Bone marrow (tissue), 2 donors: ENCODE data around the gene TIMM17B.

Source experiments
- DNase-seq, 2 donors: peaks; one replicate each; lab custom pipeline; 2025; lab: John Stamatoyannopoulos, UW

Gene TIMM17B

DNA sequence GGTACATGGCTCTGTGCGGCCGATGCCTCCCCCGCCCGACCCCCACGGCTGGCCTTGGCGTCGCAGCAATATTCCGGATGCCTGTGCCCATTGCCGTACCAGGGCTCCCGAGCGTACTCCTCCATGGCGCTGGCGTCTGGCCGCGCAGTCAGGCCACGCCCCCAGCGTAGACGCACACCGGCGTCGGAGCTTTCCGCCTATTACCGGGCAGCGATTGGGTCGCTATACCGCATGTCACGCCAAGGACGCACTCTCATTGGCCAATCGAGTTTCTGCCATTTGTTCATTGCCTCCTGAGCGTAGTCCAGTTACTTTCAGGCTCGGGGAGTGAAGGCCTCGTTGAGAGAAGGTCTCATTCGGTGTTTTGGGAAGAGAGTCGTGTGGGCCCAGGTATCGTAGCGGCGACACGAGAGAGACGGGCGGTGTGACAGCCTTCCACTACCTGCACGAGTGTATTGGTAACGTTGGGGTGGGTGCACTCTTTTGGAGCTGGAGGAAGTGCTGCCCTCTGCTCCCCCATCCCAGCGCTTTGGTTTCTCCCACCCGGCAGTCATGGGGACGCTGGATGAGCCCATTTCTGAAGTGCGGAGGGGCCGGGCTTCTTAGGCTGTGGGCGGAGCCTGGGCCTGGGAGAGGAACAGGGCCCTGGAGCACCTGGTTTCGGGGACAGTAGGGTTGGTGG, at the start of gene TIMM17B, which contains the start of gene PQBP1:
TIMM17B (minus strand) TSS at position 144 of the 682 bp plus-strand sequence; CDS start at position 125, 19 bp downstream.
PQBP1 (plus strand) TSS at position 306 of the 682 bp plus-strand sequence. CDS start 580 bp downstream, outside the sequence.
- peak; percentile 67 to 76 for DNase-seq

DNA sequence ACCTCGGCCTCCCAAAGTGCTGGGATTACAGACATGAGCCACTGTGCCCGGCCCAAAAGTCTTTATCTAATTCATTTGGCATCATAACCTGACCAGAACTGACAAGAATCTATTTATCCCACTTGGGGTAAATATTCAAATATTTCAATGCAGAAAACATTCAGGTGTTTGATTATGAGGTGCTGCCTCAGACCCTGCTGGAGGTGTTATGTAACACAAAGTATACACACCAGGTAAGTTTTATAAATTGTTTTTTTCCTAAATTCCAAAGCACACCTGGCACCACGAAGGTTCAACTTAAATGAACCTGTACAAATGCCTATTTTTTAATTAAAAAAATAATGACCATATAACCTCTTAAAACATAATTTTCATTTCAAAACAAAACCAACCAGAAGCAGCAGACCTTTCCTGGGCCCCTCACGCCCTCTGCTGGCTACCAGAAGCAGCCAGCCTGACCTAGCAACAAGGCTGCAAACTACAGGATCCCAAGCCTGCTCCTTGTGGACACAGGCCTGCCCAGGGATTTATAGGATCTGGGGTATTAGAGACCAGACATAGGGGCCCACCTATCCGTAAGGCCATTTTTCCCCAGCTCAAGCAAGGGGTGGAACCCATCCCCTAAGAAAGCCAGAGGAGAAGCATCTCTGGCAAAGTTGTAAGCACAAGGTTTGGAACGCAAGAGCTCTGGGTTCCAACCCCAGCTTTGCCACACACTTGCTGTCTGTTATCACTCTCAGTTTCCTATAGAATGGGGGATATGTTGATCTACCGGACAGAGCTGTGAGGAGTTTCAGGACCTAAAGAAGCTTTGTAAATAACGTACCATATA, 48.2 kb upstream of the TIMM17B start:
- no peak for DNase-seq

DNA sequence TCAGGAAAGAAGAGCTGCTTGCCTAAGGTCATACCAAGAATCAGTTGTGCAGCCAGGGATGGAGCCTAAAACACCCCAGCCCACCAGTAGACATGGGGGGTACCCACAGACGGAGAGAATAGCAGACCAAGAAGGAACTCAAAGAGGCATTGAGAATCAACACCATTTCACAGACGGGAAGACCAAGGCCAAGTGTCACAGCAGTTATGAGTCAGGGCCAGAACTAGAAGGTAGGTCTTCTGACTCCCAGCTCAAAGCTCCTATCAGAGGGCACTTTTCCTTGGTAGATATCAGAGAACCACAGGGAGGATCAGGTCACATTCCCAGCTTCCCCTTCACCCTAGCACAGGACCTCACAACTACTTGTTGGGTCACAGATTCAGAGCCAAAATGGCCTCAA, 45.3 kb upstream of the TIMM17B start:
- no peak for DNase-seq

DNA sequence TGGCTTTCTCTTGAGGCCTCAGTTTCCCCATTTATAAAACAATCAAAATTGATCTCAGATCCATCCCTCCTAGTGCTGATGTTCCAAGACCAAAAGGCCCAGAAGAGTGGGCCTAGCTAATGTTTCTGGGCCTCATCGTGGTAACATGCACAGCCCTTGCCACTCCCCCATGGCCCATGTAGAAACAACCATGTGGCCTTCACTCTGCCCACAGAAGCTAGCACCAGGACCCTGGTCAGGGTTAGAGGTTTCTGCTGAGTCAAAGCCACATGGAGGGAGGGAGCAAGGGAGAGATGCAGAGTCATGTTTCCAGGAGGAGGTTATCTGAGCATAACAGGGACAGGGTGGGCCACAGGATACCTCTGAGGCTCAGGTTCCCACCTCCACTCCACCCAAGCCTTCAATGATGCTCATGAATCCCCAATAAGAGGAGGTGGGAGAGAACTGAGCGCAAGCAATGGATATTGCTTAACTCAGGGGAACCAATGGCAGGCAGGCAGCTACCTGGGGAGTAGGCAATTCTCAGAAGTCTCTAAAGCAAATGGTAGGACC, 42.9 kb upstream of the TIMM17B start:
- DNase-seq, result no peak

DNA sequence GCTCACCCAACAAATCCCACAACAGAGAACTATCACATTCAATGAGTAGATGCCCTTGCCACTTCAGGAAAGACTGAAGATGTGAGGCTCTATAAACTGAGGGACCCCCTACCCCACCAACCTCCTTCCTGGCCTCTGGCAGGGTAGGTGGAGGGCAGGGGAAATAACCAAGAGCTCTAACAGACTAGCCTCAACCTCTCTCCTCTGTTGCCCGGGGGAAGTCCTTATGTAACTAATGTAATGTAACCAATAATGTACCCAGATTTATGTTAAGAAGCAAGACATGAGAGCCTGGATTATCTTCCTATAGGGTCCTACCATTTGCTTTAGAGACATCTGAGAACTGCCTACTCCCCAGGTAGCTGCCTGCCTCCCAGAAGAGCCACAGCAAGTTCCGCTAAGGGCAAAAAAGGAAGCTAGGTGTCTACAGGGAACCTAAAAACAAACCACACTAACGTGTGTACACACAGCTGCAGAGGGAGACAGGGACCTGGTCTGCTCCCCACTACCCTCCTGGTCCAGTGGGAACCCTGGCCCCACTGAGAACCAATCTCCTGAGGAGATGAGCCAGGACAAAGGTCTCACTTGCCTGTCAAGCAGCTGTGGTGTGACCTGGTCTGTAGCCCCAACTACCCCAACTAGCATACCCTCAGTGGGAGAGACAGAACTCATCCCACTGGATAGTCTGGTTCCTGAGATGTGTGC, 42.1 kb upstream of the TIMM17B start:
- DNase-seq, result no peak

DNA sequence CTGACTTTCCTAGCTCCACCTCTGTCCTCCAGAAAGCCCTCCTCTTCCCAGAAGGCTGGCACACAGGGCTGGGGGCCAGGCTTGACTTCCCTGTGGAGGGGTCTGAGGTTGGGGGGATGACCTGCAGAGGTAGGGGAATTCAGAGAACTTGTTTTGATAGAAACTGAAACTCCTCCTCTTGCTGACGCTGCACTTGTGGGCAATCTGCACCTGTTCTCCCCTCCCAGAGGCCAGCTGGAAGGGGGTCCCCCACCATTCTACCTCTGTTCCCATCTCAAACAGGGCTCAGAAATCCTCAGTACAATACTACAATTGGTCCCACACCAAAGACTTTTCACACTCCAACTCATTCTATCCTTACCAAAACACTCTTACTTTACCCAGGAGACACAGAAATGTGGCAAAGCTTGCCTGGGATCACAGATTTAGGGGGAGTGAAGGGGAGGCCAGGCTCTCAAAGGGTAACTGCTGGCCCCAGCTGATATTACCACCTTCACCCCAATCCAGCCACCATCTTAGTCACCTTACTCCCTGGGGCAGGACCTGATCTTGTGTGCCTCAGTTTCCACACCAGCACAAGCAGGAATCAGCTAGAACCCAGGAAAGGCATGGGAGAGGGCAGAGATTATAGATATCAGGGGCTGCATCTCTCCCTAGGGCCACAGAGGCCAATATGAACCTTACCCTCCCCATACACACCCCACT, 41.3 kb upstream of the TIMM17B start:
- no peak for DNase-seq

DNA sequence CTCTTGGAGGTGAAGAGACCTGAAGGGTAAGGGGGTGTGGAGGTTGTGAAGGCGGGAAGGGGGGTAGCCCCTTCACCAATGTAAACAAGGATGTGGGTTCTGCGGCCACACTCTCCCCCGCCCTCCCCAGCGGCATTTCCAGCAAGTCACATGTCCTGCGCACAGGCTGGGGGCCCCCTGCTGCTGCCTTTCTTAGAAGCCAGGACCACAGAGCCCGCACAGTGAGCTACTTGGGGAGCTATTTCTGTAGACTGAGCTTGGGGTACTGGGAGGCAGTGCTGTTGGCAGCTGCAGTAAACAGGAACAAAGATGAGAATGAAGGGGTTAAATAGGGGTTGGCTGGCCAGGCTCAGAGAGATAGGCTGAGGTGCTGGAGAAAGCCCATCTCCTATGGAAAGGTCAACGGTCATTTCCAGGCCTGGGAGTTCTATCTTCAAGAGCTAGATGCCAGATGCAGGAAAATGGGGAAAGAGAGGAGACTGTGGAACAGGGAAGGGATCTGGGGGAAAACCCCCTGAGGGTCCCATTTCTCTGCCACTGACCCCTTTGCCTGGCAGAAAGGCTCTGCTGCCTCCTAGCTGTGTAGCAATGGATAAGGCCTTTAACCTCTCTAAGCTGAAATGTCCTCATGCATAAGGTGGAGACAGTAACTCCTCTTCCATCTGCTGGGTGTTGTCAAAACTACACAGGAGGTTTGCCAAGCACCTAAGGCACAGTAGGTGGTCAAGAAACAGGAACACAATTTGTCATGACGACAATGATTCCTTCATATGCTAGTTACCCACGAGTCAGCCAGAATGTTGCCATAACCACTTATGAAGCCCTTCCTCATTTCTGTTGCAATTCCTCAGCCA, 39.7 kb upstream of the TIMM17B start:
- DNase-seq, result peak; percentile 15 to 55

DNA sequence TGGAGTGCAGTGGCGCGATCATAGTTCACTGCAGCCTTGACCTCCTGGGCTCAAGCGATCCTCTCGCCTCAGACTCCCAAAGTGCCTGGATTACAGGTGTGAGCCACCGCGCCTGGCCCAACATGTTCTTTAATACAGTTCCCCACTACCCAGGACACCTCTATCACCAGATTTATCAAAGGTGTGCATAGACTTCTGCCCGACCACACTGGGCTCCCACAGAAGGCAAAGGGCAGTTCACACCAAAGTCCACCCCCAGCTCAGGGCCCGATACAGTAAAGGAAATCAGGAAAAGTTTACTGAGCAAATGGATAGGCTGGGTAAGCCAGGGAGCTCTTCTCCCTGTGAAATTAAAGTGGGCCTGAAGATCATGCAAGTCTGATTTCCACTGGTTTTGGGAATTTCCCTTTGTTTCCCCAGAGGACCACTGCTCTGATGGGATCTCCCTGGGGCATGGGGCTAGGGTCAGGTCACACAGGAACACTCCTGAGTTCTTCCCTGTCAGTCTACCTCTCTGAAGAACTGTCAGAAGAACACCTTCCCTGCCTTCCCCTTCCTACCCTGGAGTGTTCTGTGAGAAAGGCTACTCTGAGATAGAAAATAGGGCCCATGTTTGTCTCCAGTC, 39.0 kb upstream of the TIMM17B start:
- DNase-seq, result no peak

DNA sequence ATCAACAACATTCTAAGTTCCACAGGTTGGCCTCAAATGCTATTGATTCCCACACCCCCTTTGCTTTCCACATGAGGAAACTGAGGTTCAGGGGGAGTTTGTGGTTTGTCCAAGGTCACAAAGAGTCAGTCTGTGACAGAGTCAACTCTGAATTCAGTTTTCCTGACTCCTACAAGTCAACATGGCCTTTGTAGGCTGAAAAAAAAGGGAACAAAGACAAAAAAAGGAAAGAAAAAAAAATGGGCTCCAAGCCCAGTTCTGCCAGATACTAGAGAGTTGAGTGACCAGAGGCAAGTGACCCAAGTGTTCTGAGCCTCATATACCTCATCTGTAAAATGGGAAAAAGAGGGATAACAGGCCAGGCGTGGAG, 37.7 kb upstream of the TIMM17B start:
- DNase-seq, result no peak

DNA sequence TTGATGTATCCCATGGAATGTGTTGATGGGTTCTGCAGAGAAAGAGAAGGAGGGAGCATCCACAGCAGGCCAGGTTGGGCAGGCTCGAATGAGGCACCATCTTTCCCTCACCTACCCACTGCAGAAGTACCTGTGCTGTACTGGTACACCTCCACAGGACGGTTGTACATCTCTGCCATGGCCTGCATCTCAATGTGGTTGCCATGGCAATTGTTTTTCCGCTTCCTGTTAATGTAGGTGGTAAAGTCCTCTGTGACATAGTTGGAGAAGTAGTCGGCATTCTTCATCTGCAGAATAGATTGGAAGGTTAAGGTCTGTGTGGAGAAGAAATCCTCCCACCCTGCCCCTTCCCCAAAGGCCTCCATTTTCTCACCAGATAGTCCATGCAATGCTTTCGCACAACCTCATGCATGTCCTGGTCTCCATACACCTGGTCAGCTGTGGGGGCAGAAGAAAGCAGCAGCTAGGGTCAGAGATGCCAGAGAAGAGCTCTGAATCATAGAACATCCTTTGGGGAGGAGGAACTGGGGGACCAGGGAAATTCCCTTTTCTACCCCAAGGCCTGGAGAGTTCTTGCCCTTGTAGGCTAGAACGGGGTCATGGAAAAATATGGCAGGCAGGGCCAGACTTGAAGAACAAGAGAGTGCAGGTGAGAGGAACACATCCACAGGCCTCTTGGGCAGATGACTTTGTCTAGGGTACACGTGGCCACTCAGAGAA, 37.2 kb upstream of the TIMM17B start:
- no peak for DNase-seq

DNA sequence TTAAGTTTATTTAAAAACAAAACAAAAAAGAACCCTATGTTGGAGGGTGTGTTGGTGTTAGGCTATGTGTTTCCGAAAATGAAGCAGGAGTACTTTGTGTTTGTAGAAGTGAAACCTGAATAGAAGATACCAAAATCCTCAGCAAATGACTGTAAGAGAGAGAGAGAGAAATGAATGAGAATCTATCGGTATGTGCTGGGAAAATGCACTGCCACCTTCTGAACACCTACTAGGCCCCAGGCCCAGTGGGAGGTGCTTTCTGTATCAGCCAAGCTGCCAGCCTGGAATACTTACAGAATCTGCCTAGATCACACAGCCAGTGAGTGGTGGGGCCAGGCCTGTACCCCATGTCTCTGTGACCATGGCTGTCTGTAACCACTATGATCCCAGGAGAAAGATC, 36.2 kb upstream of the TIMM17B start:
- DNase-seq, result no peak

DNA sequence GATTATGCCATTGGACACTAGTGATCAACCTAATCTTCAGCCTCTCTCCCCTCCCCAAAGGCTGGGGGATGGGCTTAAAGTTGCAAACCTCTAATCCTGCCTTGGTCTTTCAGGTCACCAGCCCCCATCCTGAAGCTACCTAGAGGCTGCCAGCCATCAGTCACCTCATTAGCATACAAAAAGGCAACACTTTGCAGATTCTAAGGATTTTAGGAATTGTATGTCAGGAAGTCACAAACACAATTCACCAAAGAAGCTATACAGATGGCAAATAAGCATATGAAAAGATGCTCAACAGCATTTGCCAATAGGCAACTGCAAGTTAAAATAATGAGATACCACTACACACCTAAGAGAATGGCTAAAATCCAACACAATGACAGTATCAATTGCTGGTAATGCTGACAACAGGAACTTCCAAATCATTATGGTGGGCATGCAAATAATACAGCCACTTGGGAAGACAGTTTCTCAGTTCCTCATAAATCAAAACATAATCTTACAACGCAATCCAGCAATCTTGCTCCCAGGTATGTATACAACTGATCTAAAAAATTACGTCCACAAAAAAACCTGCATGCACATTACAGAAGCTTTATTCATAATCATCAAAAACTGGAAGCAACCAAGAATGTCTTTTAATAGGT, 30.3 kb upstream of the TIMM17B start:
- no peak for DNase-seq

DNA sequence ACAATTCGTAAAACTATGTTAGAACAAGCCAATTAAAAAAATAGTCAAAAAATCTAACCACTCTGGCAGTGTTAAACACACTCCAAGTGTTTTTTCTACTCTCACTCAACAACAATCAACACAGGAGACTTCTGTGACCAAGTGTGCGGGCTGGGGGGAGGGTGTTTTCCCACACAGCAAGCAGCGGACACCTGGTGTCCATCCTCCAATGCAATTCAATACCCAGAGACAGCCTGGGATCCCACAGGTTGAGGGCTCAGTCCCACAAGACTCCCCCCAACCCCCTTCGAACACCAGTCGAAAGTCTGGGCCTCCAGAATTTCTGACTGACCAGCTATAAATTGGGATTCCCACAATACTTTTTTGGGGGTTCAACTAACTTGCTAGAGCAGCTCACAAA, 29.6 kb upstream of the TIMM17B start:
- DNase-seq, result no peak

DNA sequence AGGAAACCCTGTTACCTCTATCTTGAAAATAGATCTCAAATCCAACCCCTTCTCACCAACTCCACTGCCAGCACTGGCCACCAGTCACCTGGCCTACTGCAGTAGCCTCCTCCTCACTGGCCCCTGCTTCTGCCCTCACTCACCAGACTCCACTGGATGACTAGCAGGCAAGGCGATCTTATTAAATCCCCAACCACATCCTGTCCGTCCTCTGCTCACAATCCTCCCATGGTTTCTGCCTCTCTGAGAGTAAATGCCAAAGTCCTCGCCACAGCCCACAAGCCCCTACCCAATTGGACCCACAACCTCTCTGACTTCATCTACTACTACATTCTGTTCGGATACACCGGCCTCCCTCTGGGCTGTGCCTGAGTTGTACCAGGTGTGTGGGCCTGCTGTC, 26.7 kb upstream of the TIMM17B start:
- DNase-seq, result no peak

DNA sequence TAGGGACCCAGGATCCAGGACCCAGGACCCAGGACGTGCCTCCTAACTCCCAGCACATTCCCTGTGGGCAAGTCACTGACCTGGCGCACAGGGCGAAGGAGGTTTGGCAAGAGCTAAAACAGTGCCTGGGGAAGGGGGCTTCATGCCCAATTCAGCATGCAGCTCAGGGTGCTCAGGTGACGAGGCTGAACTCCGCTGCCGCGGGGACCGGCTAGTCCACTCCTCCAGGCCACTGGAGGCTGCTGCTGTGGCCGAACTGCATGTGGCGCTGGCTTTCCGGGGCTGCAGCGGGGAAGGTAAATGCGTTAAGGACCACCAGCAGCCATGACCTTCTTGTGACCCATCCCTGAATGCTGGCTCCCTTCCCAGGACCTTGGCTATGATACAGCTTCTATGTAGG, 26.2 kb upstream of the TIMM17B start:
- DNase-seq, result no peak

DNA sequence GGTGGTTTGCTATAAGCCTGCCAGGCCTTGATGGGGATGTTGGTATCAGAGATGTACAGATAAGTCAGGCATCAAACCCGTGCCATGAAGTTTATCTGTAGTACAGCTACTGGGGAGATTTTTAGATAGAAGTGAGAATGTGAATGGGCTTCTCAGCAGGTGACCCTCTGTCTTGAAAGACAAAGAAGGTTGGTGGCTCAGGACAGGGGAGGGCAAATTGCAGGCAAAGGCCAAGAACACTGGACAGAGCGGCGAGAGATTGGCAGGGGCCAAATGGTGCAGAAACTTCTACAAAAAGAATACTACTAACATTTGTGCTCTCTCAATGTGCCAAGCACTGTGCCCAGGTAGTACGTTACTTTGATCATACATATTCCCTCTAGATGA, 23.1 kb upstream of the TIMM17B start:
- DNase-seq, result no peak

DNA sequence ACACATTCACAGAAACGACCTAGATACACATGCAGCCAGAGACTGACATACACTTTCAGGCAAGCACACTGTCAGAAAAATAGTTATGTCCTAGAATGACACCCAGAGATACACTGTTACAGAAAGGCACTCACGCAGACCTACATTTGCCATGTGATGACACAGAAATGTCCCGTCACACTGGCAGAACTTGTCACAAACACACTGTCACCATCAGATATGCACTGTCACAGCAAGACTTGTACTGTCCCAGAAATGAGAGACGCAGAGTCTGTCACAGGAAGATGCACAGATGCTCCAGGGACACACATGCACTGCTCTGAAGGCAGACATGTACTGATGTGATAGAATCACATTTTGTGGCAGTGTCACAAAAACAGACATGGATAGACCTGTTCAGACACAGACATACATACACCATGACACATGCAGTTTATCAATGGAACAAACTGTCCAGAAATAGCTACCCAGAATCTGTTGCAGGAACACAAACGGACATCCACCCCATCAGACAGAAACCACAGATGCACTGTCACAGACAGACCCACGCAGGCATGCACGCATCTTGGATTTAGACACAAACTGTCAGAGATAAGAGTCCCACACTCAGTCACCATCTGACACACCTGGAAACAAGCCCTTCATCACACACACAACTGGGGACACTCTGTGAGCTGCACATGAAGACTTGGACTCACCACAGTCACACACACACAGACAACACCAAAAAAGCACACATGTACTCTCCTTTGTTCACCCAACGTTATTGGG, 22.6 kb upstream of the TIMM17B start:
- peak in 1 of 2 donors; percentile 3 for DNase-seq

DNA sequence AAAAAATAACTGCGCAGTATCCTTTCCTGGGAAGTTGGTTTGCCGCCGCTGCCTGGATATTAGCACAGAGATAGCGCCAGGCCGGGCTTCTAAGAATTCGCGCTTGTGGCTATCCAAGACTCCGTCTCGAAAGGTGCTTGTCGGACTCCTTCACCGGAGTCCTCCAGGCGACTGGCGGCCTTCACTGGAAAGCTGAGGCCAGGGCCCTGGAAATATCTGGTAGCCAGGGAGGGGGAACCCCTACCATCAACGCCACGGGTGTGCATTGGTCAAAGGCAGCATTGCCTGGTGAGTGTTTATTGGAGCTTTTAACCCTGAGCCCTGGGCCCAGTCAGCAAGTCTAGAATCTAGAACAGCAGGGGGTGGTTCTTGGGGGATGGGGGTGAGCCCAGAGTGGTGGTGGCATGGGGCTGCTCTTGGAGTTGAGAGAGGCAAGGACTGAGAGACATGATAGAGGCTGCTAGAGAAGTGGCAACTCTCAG, 21.8 kb upstream of the TIMM17B start:
- no peak for DNase-seq
